Tibial nerve (tissue), 4 donors: ENCODE measurements around the gene PTPN7. TPM values are rescaled to one million over a fixed set of nuclear protein-coding genes. Genes with fewer than 3 reads are reported as not detected.
A peak's percentile ranks its signal among the peaks of the same experiment; 100 is the strongest.
"Not testable (repeated sequence)": the region's sequence is repeated elsewhere in the genome, so short reads cannot be mapped to it uniquely, and the experiment has no call there.

Experiments used
- DNase-seq, 2 donors: peaks; one replicate each; pipeline ENCODE4 v3.0.0-alpha.2; 2019; ENCODE audit warnings: low spot score in 2 of 2
- H3K27ac ChIP-seq, 4 donors: fragments of 200-600 bp; sonication (generic) in 3 of 4; one replicate each; pipeline ENCODE4 v1.5.1; 2017 to 2019; ENCODE audit warnings: mild to moderate bottlenecking in 1 of 4
- H3K27me3 ChIP-seq, 2 donors: fragments of 200-600 bp; sonication (generic) in 1 of 2; one replicate each; pipeline versions ENCODE4 v1.5.1 to v1.6.0; 2017 to 2019
- H3K36me3 ChIP-seq, 3 donors: fragments of 200-600 bp; sonication (generic); one replicate each; pipeline ENCODE4 v1.5.1; 2018 to 2019
- H3K4me1 ChIP-seq, 4 donors: fragments of 200-600 bp; sonication (generic) in 3 of 4; one replicate each; pipeline ENCODE4 v1.5.1; 2017 to 2019
- H3K4me3 ChIP-seq, 4 donors: fragments of 200-600 bp; sonication (generic) in 3 of 4; one replicate each; pipeline ENCODE4 v1.5.1; 2017 to 2019; ENCODE audit warnings: mild to moderate bottlenecking in 1 of 4, moderate library complexity in 1 of 4
- H3K9me3 ChIP-seq, 4 donors: fragments of 200-600 bp; sonication (generic) in 3 of 4; one replicate each; pipeline ENCODE4 v1.5.1; 2017 to 2019
- EP300 ChIP-seq, 2 donors: sonication (generic); formaldehyde crosslinking; IDR thresholded peaks; one replicate each; pipeline ENCODE4 v1.6.1; 2017; ENCODE audit warnings: antibody characterized with exemption in 2 of 2, mild to moderate bottlenecking in 1 of 2
- POLR2A ChIP-seq, 2 donors: fragments of 450-650 bp; IDR thresholded peaks; one replicate each; pipeline ENCODE4 v1.6.1; 2017; ENCODE audit warnings: antibody characterized with exemption in 2 of 2, mild to moderate bottlenecking in 2 of 2, moderate library complexity in 2 of 2
- WGBS, 2 donors: methylation state at CpG; one replicate each; pipeline ENCODE4 v1.1.5; 2018; 5-methylcytosine and 5-hydroxymethylcytosine counted together
- total RNA-seq, 4 donors: library from RNA; depleted of rRNA; stranded (reverse); fragments of >200 nt; gene quantifications; one replicate each; pipeline ENCODE4 v1.1.0, GENCODE V29; 2016
- TF ChIP-seq, protein P1 (sequence below), 5 experiments: fragments of 200-600 bp in 3 of 5; fragments of 450-650 bp in 2 of 5; sonication (generic) in 3 of 5; IDR thresholded peaks; one replicate each; pipeline ENCODE4 v1.5.1; 2016 to 2019; ENCODE audit warnings: antibody characterized with exemption in 5 of 5, mild to moderate bottlenecking in 3 of 5, moderate library complexity in 2 of 5

The PTPN7 gene
- total RNA-seq, 4 donors from 2014 or later: 1.2 to 13.8 (median 6.8) TPM

DNA sequence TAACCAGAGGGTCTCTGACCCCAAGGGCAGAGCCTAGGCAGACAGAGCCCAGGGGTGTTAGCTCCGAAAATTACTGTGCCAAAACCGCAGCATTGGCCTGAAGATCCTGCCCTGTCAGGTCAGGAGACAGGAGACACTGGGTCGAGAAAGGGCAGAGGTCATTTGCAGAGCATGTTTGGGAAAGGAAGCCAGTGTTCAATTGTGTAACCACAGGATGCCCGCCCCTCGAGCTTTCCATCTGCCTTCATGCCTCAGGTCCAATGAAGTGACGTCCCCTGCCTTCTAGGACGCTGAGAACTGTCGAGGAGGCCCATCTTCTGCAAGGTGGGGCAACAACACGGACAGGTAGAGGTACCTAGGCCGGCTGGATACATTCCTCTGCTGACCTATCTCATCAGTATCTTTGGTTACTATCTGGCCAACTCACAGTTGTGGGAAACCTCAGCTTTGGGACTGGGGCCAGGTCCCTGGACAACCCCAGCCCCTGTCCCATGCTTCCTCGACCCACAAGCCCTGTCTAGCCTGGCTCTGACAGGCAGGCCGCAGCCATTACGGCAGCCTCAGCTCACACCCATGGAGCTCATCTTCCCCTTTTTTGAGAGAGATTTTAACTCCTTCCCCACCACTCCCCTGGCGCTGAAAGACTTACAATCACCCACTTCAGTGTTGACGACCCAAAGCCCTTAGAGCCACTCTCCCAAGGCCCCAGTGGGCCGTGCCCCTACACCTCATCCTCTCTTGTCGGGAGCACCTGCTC, 17.2 kb downstream of the PTPN7 start:
- H3K4me3 ChIP-seq: peak overlapping the region; percentile 73 to 100 (median 96)
- TF ChIP-seq, protein P1, sequence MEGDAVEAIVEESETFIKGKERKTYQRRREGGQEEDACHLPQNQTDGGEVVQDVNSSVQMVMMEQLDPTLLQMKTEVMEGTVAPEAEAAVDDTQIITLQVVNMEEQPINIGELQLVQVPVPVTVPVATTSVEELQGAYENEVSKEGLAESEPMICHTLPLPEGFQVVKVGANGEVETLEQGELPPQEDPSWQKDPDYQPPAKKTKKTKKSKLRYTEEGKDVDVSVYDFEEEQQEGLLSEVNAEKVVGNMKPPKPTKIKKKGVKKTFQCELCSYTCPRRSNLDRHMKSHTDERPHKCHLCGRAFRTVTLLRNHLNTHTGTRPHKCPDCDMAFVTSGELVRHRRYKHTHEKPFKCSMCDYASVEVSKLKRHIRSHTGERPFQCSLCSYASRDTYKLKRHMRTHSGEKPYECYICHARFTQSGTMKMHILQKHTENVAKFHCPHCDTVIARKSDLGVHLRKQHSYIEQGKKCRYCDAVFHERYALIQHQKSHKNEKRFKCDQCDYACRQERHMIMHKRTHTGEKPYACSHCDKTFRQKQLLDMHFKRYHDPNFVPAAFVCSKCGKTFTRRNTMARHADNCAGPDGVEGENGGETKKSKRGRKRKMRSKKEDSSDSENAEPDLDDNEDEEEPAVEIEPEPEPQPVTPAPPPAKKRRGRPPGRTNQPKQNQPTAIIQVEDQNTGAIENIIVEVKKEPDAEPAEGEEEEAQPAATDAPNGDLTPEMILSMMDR (IDR thresholded peaks at IDR 0.05): no peak
- TF ChIP-seq EP300 (IDR thresholded peaks at IDR 0.05): peak in 1 of 2 donors; percentile 9

DNA sequence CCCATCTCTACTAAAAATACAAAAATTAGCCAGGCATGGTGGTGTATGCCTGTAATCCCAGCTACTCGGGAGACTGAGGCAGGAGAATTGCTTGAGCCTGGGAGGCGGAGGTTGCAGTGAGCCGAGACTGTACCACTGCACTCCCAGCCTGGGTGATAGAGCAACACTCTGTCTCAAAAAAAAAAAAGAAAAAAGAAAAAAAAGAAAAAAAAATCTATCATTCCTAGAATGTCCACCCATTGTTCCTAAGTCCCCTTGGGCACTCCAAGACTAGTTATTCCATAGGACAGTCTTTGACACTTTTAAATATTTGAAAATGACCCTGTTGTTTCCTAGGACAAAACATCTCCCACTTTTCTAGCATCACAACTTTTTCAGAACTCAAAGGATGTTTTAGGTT, 18.9 kb downstream of the PTPN7 start:
- 73 to 75% methylated on average over 3 of the region's 3 CpGs for WGBS, 2 donors
- H3K4me1 ChIP-seq: peaks cover 0 to 48% (median 23%) of the 10 kb centered on the region in 4 donors

More for the DNA sequence above, 17.2 kb downstream of the PTPN7 start:
- H3K27ac ChIP-seq: peak overlapping the region; percentile 87 to 99 (median 92)
- H3K27me3 ChIP-seq: no peaks in the 10 kb centered on the region
- peaks cover 0 to 25% (median 0%) of the 10 kb centered on the region in 3 donors for H3K36me3 ChIP-seq
- peak; percentile 43 to 51 for DNase-seq
- H3K4me1 ChIP-seq: peaks cover 0 to 48% (median 23%) of the 10 kb centered on the region in 4 donors
- no peaks in the 10 kb centered on the region for H3K9me3 ChIP-seq
- WGBS, 2 donors: 3 to 4% methylated on average over 17 of the region's 17 CpGs

GRCh38 chr1:202140833-202141232, 19.6 kb downstream of the PTPN7 start:
- Histone ChIP-seq H3K4me1 (peaks cover 0 to 48% (median 23%) of the 10 kb centered on the region in 4 donors), H3K27me3 (no peaks in the 10 kb centered on the region), H3K36me3 (peaks cover 0 to 49% (median 7%) of the 10 kb centered on the region in 3 donors), H3K27ac (peak overlapping the region in 2 of 4 donors; percentile 39 to 99), H3K4me3 (no peak overlapping the region), H3K9me3 (no peaks in the 10 kb centered on the region)
- TF ChIP-seq, protein P1 (IDR thresholded peaks at IDR 0.05): no peak
- TF ChIP-seq POLR2A (IDR thresholded peaks at IDR 0.05): no peak
- TF ChIP-seq EP300 (IDR thresholded peaks at IDR 0.05): no peak
- WGBS, 2 donors: 67 to 68% methylated on average over 4 of the region's 4 CpGs
- no peak for DNase-seq

More for the DNA sequence above, 18.9 kb downstream of the PTPN7 start:
- H3K27ac ChIP-seq: peak overlapping the region in 2 of 4 donors; percentile 39 to 99
- not testable (repeated sequence) for H3K9me3 ChIP-seq, H3K4me3 ChIP-seq, H3K27me3 ChIP-seq, DNase-seq
- H3K36me3 ChIP-seq: peaks cover 0 to 42% (median 7%) of the 10 kb centered on the region in 3 donors

GRCh38 chr1:202135221-202135721, 25.1 kb downstream of the PTPN7 start:
- Histone ChIP-seq H3K27ac (peak overlapping the region; percentile 86 to 98 (median 92)), H3K4me1 (peaks cover 2 to 66% (median 43%) of the 10 kb centered on the region in 4 donors), H3K27me3 (no peaks in the 10 kb centered on the region), H3K9me3 (no peaks in the 10 kb centered on the region), H3K4me3 (no peak overlapping the region), H3K36me3 (peaks cover 3 to 75% (median 15%) of the 10 kb centered on the region in 3 donors)
- TF ChIP-seq, protein P1 (IDR thresholded peaks at IDR 0.05): peak; percentile 76 to 93 (median 88)
- TF ChIP-seq POLR2A (IDR thresholded peaks at IDR 0.05): no peak
- TF ChIP-seq EP300 (IDR thresholded peaks at IDR 0.05): peak in 1 of 2 donors; percentile 11
- WGBS, 2 donors: 34 to 37% methylated on average over 15 of the region's 15 CpGs
- peak in 1 of 2 donors; percentile 26 for DNase-seq

DNA sequence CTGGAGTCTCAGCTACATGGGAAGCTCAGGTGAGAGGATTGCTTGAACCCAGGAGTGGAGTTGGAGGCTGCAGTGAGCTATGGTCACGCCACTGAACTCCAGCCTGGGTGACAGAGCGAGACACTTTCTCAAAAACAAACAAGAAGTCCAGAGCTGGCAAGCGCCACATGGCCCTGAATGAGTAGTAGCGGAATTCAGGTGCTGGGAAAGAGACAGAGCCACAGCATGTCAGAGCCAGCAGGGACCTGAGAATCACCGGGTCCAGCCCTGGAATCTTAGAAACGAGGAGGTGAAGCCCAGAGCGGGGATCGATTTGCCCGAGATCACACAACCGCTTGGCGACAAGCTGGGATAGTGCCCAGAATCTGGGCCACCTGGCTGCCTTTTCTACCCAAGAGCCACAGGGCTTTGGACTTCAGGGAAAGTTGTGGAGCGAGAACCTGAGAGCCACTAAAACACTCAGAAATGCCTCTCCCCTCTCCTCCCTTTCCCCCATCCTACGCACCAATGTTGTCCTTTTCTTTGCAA, 25.7 kb downstream of the PTPN7 start:
- Histone ChIP-seq H3K36me3 (peaks cover 3 to 70% (median 15%) of the 10 kb centered on the region in 3 donors), H3K27ac (peak overlapping the region; percentile 86 to 98 (median 92)), H3K27me3 (no peaks in the 10 kb centered on the region), H3K4me3 (peak overlapping the region in 1 of 4 donors; percentile 5), H3K4me1 (peaks cover 2 to 71% (median 48%) of the 10 kb centered on the region in 4 donors), H3K9me3 (no peaks in the 10 kb centered on the region)
- 70 to 81% methylated on average over 13 of the region's 13 CpGs for WGBS, 2 donors
- TF ChIP-seq, protein P1 (IDR thresholded peaks at IDR 0.05): no peak
- TF ChIP-seq POLR2A (IDR thresholded peaks at IDR 0.05) (no peak), EP300 (IDR thresholded peaks at IDR 0.05) (no peak)
- DNase-seq: no peak
